WTC11 (cell line): Measurements from ENCODE around the gene FILIP1L. TPM values are rescaled to one million over a fixed set of nuclear protein-coding genes. Genes with fewer than 3 reads are reported as not detected.

Experiments
- ATAC-seq: fragments of 200-7000 bp; cut with Tn5 transposase; 2 replicates; pipeline ENCODE4 v1.10.0; 2021; ENCODE audit warnings: mild to moderate bottlenecking, moderate library complexity
- CTCF ChIA-PET: fragments of 300-600 bp; sonication (Branson Sonifier 250); formaldehyde crosslinking; loops from one replicate; lab custom pipeline; 2021; ENCODE audit warnings: antibody characterized with exemption; lab: Charles Lee
- POLR2A ChIA-PET: fragments of 350-600 bp; sonication (Branson Sonifier 250); formaldehyde crosslinking; loops from one replicate; lab custom pipeline; 2021; ENCODE audit warnings: antibody characterized with exemption; lab: Charles Lee
- DNase-seq: peaks from one replicate; pipeline ENCODE4 v3.0.0; 2021; ENCODE audit warnings: low spot score
- H3K27ac Mint-ChIP-seq: 2 replicates; pipeline ENCODE4 v1.8.0; 2021; ENCODE audit warnings: mixed read lengths
- H3K27me3 Mint-ChIP-seq: 2 replicates; pipeline ENCODE4 v1.8.0; 2021; ENCODE audit warnings: low read depth, mild to moderate bottlenecking, moderate library complexity, mixed read lengths
- H3K36me3 Mint-ChIP-seq: 2 replicates; pipeline ENCODE4 v1.8.0; 2021; ENCODE audit warnings: mixed read lengths
- H3K4me1 Mint-ChIP-seq: 2 replicates; pipeline ENCODE4 v1.8.0; 2022; ENCODE audit warnings: mixed read lengths
- H3K4me3 Mint-ChIP-seq: 2 replicates; pipeline ENCODE4 v1.8.0; 2021; ENCODE audit warnings: mild to moderate bottlenecking, moderate library complexity, mixed read lengths
- H3K9me3 Mint-ChIP-seq: 2 replicates; pipeline ENCODE4 v1.8.0; 2021; ENCODE audit warnings: mixed read lengths
- EMX1 ChIP-seq: fragments of 250-450 bp; sonication (Bioruptor Pico); IDR thresholded peaks from 2 replicates; pipeline ENCODE4 v1.8.0; 2021; ENCODE audit warnings: mild to moderate bottlenecking
- FOXK1 ChIP-seq: sonication (generic); formaldehyde crosslinking; IDR thresholded peaks from 2 replicates; pipeline ENCODE4 v1.8.0; 2022; ENCODE audit warnings: mild to moderate bottlenecking, moderate library complexity, missing genetic modification reagents
- FOXP1 ChIP-seq: sonication (generic); formaldehyde crosslinking; IDR thresholded peaks from 2 replicates; pipeline ENCODE4 v1.8.0; 2022; ENCODE audit warnings: missing genetic modification reagents, mild to moderate bottlenecking, moderate library complexity, borderline replicate concordance
- FOXP4 ChIP-seq: sonication (generic); formaldehyde crosslinking; IDR thresholded peaks from 2 replicates; pipeline ENCODE4 v1.8.0; 2022; ENCODE audit warnings: mild to moderate bottlenecking, missing genetic modification reagents
- GABPB1 ChIP-seq: sonication (generic); formaldehyde crosslinking; IDR thresholded peaks from 2 replicates; pipeline ENCODE4 v1.8.1; 2023; ENCODE audit warnings: mild to moderate bottlenecking, missing genetic modification reagents
- GTF2I ChIP-seq: fragments of 250-450 bp; sonication (Bioruptor Pico); conservative IDR thresholded peaks from 2 replicates; pipeline ENCODE4 v1.4.0; 2021; ENCODE audit warnings: mild to moderate bottlenecking
- MXD4 ChIP-seq: fragments of 250-450 bp; sonication (Bioruptor Pico); IDR thresholded peaks from 2 replicates; pipeline ENCODE4 v1.8.0; 2021; ENCODE audit warnings: mild to moderate bottlenecking, moderate library complexity, borderline replicate concordance
- MYBL2 ChIP-seq: sonication (generic); formaldehyde crosslinking; IDR thresholded peaks from 2 replicates; pipeline ENCODE4 v1.8.1; 2023; ENCODE audit warnings: mild to moderate bottlenecking, moderate library complexity, missing genetic modification reagents
- NFATC4 ChIP-seq: fragments of 250-450 bp; sonication (Bioruptor Pico); IDR thresholded peaks from 2 replicates; pipeline ENCODE4 v1.9.0; 2021; ENCODE audit warnings: mild to moderate bottlenecking
- NFYB ChIP-seq: sonication (generic); formaldehyde crosslinking; conservative IDR thresholded peaks from 2 replicates; pipeline ENCODE4 v1.8.0; 2022; ENCODE audit warnings: low read depth, missing genetic modification reagents
- SMAD3 ChIP-seq: sonication (generic); formaldehyde crosslinking; IDR thresholded peaks from 2 replicates; pipeline ENCODE4 v1.8.0; 2022; ENCODE audit warnings: missing genetic modification reagents, mild to moderate bottlenecking, borderline replicate concordance
- SMAD4 ChIP-seq: sonication (generic); formaldehyde crosslinking; IDR thresholded peaks from 2 replicates; pipeline ENCODE4 v1.8.0; 2022; ENCODE audit warnings: mild to moderate bottlenecking, missing genetic modification reagents
- SOX15 ChIP-seq: fragments of 250-450 bp; sonication (Bioruptor Pico); IDR thresholded peaks from 2 replicates; pipeline ENCODE4 v1.9.0; 2021; ENCODE audit warnings: mild to moderate bottlenecking
- SP1 ChIP-seq: sonication (generic); formaldehyde crosslinking; conservative IDR thresholded peaks from 2 replicates; pipeline ENCODE4 v1.8.1; 2022; ENCODE audit warnings: missing genetic modification reagents
- TCF7 ChIP-seq: sonication (generic); formaldehyde crosslinking; IDR thresholded peaks from 2 replicates; pipeline ENCODE4 v1.8.0; 2022; ENCODE audit warnings: mild to moderate bottlenecking, low read depth, missing genetic modification reagents, moderate library complexity
- ZMAT4 ChIP-seq: fragments of 250-450 bp; sonication (Bioruptor Pico); IDR thresholded peaks from 2 replicates; pipeline ENCODE4 v1.9.0; 2021; ENCODE audit warnings: mild to moderate bottlenecking
- ZNF232 ChIP-seq: sonication (generic); formaldehyde crosslinking; IDR thresholded peaks from 2 replicates; pipeline ENCODE4 v1.8.0; 2022; ENCODE audit warnings: mild to moderate bottlenecking, missing genetic modification reagents
- ZNF263 ChIP-seq: sonication (generic); formaldehyde crosslinking; IDR thresholded peaks from 2 replicates; pipeline ENCODE4 v1.8.1; 2022; ENCODE audit warnings: low read depth, mild to moderate bottlenecking, moderate library complexity, missing genetic modification reagents
- ZNF281 ChIP-seq: sonication (generic); formaldehyde crosslinking; IDR thresholded peaks from 2 replicates; pipeline ENCODE4 v1.8.0; 2023; ENCODE audit warnings: mild to moderate bottlenecking, missing genetic modification reagents
- total RNA-seq: library from RNA; stranded (reverse); gene quantifications from 3 replicates; pipeline ENCODE4 v1.2.3, GENCODE V29; 2021
- TF ChIP-seq, protein P1 (sequence below): sonication (generic); formaldehyde crosslinking; IDR thresholded peaks from 2 replicates; pipeline ENCODE4 v1.8.0; 2022; ENCODE audit warnings: missing genetic modification reagents

FILIP1L gene
- total RNA-seq, 1 experiment from 2014 or later, result 0.17 TPM

GRCh38 chr3:100079328-100079727, 35.0 kb downstream of the FILIP1L start (continued):
- TF ChIP-seq MYBL2 (no peak), SMAD4 (CRISPR knock-in tag) (no peak), ZNF263 (CRISPR knock-in tag) (no peak), TCF7 (no peak), ZMAT4 (CRISPR knock-in tag) (no peak), FOXK1 (CRISPR knock-in tag) (no peak)

DNA sequence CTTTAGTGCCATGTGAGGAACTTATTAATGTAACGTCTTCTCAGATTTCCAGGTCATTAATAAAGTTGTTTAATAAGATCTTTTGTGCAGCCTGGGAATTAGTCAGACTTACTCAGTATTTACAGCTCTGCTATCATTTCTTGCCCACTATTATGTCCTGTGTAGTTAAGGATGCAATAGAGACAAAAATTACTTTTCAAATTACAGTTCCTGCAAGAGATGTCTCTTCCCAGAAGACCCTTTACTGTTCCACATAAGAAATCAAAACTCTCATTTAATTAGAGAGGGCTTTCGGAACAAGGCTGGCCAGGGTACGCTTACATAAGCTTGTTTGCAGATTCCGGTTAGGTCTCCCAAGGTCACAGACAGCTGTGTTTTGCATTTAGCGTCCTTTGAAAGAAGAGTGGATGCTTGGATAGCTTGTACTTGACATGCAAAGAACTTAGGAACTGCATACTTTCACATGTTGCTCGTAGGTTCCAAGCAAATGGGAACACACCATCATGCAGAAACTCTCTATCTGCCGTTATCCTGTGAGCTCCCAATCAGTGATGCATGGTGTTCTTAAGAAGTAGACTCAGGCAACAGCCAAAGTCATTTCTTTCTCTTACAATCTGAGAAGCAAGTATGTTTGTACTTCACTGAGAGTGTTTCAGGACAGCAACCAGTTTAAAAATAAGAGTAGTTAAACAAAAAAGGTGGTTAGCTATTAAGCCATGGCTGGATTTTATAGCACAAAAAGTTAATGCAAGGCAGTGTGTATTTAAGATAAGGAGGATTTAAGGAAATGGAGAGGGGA, 37.4 kb downstream of the FILIP1L start:
- no peaks in the 10 kb centered on the region for H3K9me3 Mint-ChIP-seq
- H3K4me3 Mint-ChIP-seq, result no peak overlapping the region
- no peaks in the 10 kb centered on the region for H3K27me3 Mint-ChIP-seq
- H3K27ac Mint-ChIP-seq, result peak overlapping the region; percentile 89; the same call in 1 of the 2 replicates
- H3K4me1 Mint-ChIP-seq, result peaks cover 35% of the 10 kb centered on the region
- CTCF ChIA-PET, result interaction anchor here (1.5 to 2.8 kb wide), 3 partner anchors 8 to 177 kb away, joined by 5 to 14 read pairs (median 7); no protein-coding TSS in a partner anchor
- no peak for ATAC-seq
- H3K36me3 Mint-ChIP-seq, result no peaks in the 10 kb centered on the region
- POLR2A ChIA-PET, result no interaction called here
- no peak for TF ChIP-seq ZNF232
- TF ChIP-seq GABPB1, result peak; percentile 76
- DNase-seq, result no peak

DNA sequence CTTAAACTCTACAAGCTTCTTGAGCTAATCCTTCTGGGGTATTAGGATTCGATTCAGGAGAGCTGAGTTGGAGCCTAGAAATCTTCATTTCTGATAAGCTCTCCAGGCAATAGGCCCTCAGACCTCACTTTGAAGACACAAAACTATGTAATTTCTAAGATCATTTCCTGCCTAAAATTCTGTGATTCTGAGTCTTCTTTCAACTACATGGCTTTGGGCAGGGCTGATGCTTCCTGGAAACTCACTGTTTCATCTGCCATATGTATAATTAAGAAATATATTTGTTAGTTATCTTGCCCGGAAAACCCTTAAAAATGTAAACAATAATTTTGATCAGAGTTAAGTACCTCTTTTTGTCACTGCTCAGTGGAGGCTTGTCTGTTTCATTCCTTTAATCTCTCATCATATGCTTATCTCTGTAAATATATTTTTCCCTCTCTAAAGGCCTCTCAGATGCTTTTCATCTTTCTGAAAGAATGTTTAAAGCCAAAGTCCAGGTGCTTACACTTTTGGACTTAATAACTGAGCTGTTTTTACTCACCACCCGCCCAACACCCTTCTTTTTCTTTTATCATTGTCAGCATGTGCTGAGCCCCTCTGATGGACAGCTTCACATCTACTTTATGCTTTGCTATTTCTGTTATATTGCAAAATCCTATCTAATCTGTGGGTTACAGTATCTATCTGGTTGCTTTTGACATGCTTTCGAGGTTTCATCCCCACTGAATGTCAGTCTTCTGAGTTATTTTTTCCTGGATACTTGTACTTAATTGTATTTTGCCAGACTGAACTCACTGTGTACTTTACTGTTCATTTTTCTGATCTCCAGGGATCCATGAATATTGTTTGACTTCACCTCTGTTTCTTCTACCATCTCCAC, 38.2 kb downstream of the FILIP1L start:
- CTCF ChIA-PET, result interaction anchor here (1.1 to 2.8 kb wide), 3 partner anchors 7 to 244 kb away, joined by 3 to 14 read pairs (median 7); no protein-coding TSS in a partner anchor
- no peaks in the 10 kb centered on the region for H3K27me3 Mint-ChIP-seq

GRCh38 chr3:100075196-100075595, 39.1 kb downstream of the FILIP1L start:
- ATAC-seq, result no peak
- Mint-ChIP-seq H3K9me3 (no peaks in the 10 kb centered on the region), H3K4me3 (no peak overlapping the region), H3K27me3 (no peaks in the 10 kb centered on the region), H3K4me1 (peaks cover 44% of the 10 kb centered on the region), H3K27ac (peak overlapping the region; percentile 33), H3K36me3 (no peaks in the 10 kb centered on the region)
- ChIA-PET CTCF (interaction anchor here (1.1 to 2.8 kb wide), 2 partner anchors 179 to 243 kb away, joined by 3 to 14 read pairs; no protein-coding TSS in a partner anchor), POLR2A (no interaction called here)
- no peak for DNase-seq
- TF ChIP-seq ZNF281 (CRISPR knock-in tag) (no peak), EMX1 (CRISPR knock-in tag) (no peak), FOXP4 (no peak), FOXP1 (CRISPR knock-in tag) (no peak), NFYB (no peak), NFATC4 (CRISPR knock-in tag) (no peak), GTF2I (CRISPR knock-in tag) (no peak), SMAD3 (CRISPR knock-in tag) (no peak)
- TF ChIP-seq, protein P1, sequence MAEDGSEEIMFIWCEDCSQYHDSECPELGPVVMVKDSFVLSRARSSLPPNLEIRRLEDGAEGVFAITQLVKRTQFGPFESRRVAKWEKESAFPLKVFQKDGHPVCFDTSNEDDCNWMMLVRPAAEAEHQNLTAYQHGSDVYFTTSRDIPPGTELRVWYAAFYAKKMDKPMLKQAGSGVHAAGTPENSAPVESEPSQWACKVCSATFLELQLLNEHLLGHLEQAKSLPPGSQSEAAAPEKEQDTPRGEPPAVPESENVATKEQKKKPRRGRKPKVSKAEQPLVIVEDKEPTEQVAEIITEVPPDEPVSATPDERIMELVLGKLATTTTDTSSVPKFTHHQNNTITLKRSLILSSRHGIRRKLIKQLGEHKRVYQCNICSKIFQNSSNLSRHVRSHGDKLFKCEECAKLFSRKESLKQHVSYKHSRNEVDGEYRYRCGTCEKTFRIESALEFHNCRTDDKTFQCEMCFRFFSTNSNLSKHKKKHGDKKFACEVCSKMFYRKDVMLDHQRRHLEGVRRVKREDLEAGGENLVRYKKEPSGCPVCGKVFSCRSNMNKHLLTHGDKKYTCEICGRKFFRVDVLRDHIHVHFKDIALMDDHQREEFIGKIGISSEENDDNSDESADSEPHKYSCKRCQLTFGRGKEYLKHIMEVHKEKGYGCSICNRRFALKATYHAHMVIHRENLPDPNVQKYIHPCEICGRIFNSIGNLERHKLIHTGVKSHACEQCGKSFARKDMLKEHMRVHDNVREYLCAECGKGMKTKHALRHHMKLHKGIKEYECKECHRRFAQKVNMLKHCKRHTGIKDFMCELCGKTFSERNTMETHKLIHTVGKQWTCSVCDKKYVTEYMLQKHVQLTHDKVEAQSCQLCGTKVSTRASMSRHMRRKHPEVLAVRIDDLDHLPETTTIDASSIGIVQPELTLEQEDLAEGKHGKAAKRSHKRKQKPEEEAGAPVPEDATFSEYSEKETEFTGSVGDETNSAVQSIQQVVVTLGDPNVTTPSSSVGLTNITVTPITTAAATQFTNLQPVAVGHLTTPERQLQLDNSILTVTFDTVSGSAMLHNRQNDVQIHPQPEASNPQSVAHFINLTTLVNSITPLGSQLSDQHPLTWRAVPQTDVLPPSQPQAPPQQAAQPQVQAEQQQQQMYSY (CRISPR knock-in tag), result no peak

More for the DNA sequence above, 38.2 kb downstream of the FILIP1L start:
- TF ChIP-seq SP1 (CRISPR knock-in tag) (no peak), SOX15 (no peak), MYBL2 (no peak), EMX1 (CRISPR knock-in tag) (no peak), MXD4 (no peak), ZNF263 (CRISPR knock-in tag) (no peak), NFATC4 (CRISPR knock-in tag) (no peak)
- Mint-ChIP-seq H3K9me3 (no peaks in the 10 kb centered on the region), H3K36me3 (no peaks in the 10 kb centered on the region), H3K4me3 (no peak overlapping the region), H3K4me1 (peaks cover 42% of the 10 kb centered on the region), H3K27ac (no peak overlapping the region; the same call in 1 of the 2 replicates)
- ATAC-seq, result no peak
- POLR2A ChIA-PET, result no interaction called here
- no peak for DNase-seq
